ENCODE data around the gene PELI1.
A peak's percentile ranks its signal among the peaks of the same experiment; 100 is the strongest.

PELI1 gene

DNA sequence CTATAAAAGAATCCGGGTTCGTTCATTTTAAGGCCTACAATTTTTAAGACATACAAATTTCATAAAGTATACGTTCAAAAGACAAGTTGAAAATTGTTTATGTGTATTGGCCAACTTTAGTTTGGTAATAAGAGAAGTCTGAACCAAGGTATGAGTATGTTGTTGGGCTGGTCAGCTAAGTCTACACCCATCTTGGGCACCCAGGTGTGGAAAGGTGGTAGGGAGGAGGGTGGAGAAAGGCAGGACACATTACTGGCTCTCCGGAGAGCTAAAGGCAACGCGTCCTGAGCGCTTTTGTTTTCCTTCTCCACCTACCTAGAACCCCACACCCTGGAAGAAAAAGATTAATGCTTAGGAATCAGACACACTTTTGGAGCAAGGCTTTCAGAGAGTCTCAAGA is 899 bp upstream of the PELI1 start:
- Histone ChIP-seq H3K9me3 (ENCODE audit: insufficient read depth, low read depth, low read length) (no peaks in the 10 kb centered on the region), H3K4me1 (ENCODE audit: insufficient read depth, low read length) (peaks cover 18% of the 10 kb centered on the region), H3K27me3 (ENCODE audit: insufficient read depth, low read length) (no peaks in the 10 kb centered on the region), H3K9ac (ENCODE audit: low read depth, low read length) (no peak overlapping the region), H3K27ac (ENCODE audit: low read length) (no peak overlapping the region), H3K4me3 (ENCODE audit: low read length) (no peak overlapping the region), H3K36me3 (ENCODE audit: insufficient read depth, low read depth, low read length) (no peaks in the 10 kb centered on the region)

DNA sequence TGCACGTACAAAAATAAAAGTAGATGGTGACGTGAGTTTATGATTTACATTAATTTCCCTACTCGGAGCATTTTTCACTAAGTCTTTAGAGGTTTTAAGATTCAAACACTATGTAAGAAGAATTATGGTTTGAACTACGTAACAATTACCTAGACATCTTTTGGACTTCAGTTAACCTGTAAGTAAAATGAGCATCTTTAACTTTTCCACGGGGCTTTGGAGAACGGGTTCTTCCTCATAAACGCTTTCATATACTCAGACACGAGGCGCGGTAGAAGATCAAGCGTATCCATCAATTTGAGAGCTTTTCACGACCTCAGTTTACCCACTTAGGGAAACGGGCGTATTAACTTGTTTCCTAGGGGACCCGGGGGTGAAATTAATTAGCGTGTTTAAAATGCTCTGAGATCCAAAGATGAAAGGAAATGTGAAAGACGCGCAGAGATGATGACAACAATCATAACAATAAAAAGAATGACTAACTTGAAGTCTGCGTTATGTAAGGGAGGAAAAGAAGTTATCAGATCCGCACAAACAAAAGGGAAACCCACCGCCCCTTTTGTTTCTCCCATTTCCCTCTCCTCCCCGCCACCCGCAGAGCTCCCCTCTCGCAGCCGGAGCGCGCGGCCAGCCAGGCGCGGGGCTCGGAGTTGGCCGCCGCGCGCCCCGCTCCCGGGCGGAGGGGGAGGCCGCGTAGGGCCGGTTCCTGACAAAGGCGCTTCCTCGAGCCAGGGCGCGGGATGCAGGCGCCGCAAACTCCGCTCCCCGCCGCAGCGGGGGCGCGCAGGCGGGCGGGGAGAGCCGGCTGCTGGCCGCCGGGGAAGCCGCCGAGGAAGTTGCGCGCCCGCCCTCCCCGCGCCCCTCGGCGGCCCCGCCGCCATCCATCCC is 807 bp downstream of the PELI1 start:
- H3K9me3 ChIP-seq (ENCODE audit: insufficient read depth, low read depth, low read length) = no peaks in the 10 kb centered on the region
- H3K4me1 ChIP-seq (ENCODE audit: insufficient read depth, low read length) = peaks cover 18% of the 10 kb centered on the region
- H3K9ac ChIP-seq (ENCODE audit: low read depth, low read length) = peak overlapping the region; percentile 83
- 0 out of 2 replicates have a peak, but pooled peaks cover 5% of the 10 kb centered on the region for H3K36me3 ChIP-seq (ENCODE audit: insufficient read depth, low read depth, low read length)
- peak overlapping the region; percentile 95 for H3K4me3 ChIP-seq (ENCODE audit: low read length)
- H3K27ac ChIP-seq (ENCODE audit: low read length) = no peak overlapping the region
- no peaks in the 10 kb centered on the region for H3K27me3 ChIP-seq (ENCODE audit: insufficient read depth, low read length)

DNA sequence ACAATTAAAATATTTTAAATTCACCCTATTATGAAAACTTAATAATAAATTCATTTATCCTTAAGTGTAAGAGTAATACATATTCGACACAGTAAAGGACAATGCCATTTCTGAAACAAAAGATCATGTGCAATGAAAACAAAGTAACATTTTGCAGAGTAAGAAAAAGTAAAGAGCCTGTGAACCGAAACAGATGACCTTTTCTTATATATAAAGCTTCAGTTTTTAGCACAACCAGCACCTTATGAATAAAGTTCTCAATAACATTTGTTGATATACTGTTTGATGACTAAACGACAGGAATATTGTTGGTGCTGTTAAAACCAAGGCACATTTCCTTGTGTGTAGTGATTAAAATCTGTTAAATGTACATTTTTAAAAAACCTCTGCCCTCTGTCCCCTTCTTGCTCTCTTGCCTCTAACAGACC is 1.5 kb downstream of the PELI1 start:
- Histone ChIP-seq H3K9ac (ENCODE audit: low read depth, low read length) (peak overlapping the region; percentile 83), H3K27me3 (ENCODE audit: insufficient read depth, low read length) (no peaks in the 10 kb centered on the region), H3K27ac (ENCODE audit: low read length) (no peak overlapping the region), H3K36me3 (ENCODE audit: insufficient read depth, low read depth, low read length) (0 out of 2 replicates have a peak, but pooled peaks cover 5% of the 10 kb centered on the region), H3K4me1 (ENCODE audit: insufficient read depth, low read length) (peaks cover 22% of the 10 kb centered on the region), H3K9me3 (ENCODE audit: insufficient read depth, low read depth, low read length) (no peaks in the 10 kb centered on the region), H3K4me3 (ENCODE audit: low read length) (peak overlapping the region; percentile 95)

DNA sequence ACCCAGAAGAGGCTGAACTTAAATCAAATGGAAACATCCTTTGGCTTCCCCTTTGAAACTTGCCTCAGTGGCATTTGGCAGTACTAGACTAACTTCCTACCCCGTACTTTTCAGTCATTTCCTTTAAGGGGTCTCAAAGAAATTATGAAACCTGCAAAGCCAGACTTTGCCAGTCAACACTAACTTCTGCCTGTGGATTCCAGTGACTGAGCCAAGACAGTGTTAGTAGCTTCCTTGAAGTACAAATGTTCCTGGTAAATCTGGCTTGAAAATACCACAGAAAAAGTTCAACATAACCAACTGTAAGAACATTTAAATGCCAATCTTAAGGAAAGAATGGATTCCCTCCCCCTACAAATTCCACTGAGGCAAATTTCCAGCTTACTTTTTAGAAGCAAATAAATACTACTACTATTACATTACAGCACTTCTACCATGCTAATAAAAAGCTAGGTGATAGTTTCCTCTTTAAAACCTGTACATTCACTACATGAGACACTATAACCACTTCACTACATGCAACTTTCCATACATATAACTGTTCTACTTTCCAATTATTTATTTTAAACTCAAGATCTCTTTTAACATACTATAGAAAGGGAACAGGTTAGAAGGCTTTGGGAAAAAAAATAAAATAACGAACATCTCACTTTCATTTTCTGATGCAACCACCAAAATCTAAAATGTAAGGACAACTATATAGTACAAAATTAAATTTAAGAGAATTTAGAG is 2.4 kb downstream of the PELI1 start:
- Histone ChIP-seq H3K27me3 (ENCODE audit: insufficient read depth, low read length) (no peaks in the 10 kb centered on the region), H3K9me3 (ENCODE audit: insufficient read depth, low read depth, low read length) (no peaks in the 10 kb centered on the region), H3K36me3 (ENCODE audit: insufficient read depth, low read depth, low read length) (0 out of 2 replicates have a peak, but pooled peaks cover 5% of the 10 kb centered on the region), H3K9ac (ENCODE audit: low read depth, low read length) (peak overlapping the region; percentile 83; the same call in 1 of the 2 replicates), H3K4me1 (ENCODE audit: insufficient read depth, low read length) (peaks cover 22% of the 10 kb centered on the region), H3K27ac (ENCODE audit: low read length) (no peak overlapping the region), H3K4me3 (ENCODE audit: low read length) (peak overlapping the region; percentile 95)

DNA sequence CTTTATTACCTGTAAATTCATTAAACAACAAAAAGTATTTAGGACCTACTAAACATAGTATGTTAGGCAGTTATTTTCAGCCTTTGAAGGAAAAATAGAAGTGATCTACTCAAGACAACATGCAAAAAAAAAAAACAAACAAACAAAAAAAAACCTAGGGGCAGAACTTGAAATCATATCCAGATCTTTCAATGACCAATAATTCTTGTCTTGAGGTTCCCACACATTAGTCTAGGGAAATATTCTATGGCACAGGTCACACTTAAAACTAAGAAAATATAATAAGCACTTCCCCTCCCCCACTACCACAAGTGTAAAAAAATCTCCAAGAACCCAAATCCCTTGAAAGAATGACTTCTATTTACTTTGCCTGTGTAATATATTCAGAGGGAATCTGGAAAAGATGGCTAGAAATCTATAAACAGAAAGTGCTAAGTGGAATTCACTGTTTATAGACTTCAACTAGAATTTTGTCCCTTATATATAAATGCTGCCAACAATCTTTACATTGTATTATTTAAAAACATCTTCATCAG is 3.5 kb downstream of the PELI1 start:
- no peaks in the 10 kb centered on the region for H3K27me3 ChIP-seq (ENCODE audit: insufficient read depth, low read length)
- no peaks in the 10 kb centered on the region for H3K9me3 ChIP-seq (ENCODE audit: insufficient read depth, low read depth, low read length)
- peaks cover 22% of the 10 kb centered on the region for H3K4me1 ChIP-seq (ENCODE audit: insufficient read depth, low read length)
- no peak overlapping the region for H3K27ac ChIP-seq (ENCODE audit: low read length)
- H3K9ac ChIP-seq (ENCODE audit: low read depth, low read length) = no peak overlapping the region
- 0 out of 2 replicates have a peak, but pooled peaks cover 5% of the 10 kb centered on the region for H3K36me3 ChIP-seq (ENCODE audit: insufficient read depth, low read depth, low read length)
- H3K4me3 ChIP-seq (ENCODE audit: low read length) = 0 out of 2 replicates have a peak overlapping the region, but pooled peaks have one; percentile 95

DNA sequence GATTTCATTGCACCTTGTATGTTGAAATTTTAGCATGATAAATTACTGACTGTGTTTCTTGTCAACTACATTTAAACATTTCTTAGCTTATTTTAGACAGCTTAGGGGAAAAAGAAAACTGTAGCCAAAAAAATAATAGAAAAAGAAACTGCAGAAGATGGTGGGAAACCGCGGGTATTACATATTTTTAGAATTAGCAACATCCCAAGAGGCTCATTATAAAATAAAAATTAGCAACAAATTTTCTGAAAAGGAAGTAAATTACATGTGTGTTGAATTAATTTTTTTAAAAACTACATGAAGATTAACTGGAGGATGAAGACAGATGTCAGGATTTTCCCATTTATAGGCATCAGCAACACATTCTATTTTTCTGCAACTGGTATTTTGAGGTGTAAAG is 4.3 kb downstream of the PELI1 start:
- H3K27ac ChIP-seq (ENCODE audit: low read length) = no peak overlapping the region
- no peak overlapping the region for H3K9ac ChIP-seq (ENCODE audit: low read depth, low read length)
- H3K27me3 ChIP-seq (ENCODE audit: insufficient read depth, low read length) = no peaks in the 10 kb centered on the region
- H3K9me3 ChIP-seq (ENCODE audit: insufficient read depth, low read depth, low read length) = no peaks in the 10 kb centered on the region
- H3K4me1 ChIP-seq (ENCODE audit: insufficient read depth, low read length) = peaks cover 26% of the 10 kb centered on the region
- 0 out of 2 replicates have a peak, but pooled peaks cover 5% of the 10 kb centered on the region for H3K36me3 ChIP-seq (ENCODE audit: insufficient read depth, low read depth, low read length)
- H3K4me3 ChIP-seq (ENCODE audit: low read length) = no peak overlapping the region

DNA sequence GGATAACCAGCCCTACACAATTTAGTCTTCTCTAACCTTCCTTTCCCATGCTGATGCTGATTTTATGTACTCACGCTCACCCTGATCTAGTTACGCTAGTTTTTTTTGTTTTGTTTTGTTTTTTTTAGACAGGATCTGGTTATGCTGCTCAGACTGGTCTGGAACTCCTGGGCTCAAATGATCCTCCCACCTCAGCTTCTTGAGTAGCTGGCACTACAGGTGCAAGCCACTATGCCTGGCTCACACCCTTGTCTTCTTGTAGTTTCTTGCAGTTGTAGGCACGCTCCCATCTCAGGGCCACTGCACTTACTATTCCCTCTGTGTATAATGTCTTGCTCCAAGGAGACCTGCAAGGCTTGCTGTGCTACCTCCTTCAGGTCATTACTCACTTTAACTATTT is 6.2 kb downstream of the PELI1 start:
- H3K4me3 ChIP-seq (ENCODE audit: low read length) = no peak overlapping the region
- no peaks in the 10 kb centered on the region for H3K27me3 ChIP-seq (ENCODE audit: insufficient read depth, low read length)
- peaks cover 28% of the 10 kb centered on the region for H3K4me1 ChIP-seq (ENCODE audit: insufficient read depth, low read length)
- 0 out of 2 replicates have a peak, but pooled peaks cover 5% of the 10 kb centered on the region for H3K36me3 ChIP-seq (ENCODE audit: insufficient read depth, low read depth, low read length)
- H3K9ac ChIP-seq (ENCODE audit: low read depth, low read length) = no peak overlapping the region
- H3K27ac ChIP-seq (ENCODE audit: low read length) = no peak overlapping the region
- H3K9me3 ChIP-seq (ENCODE audit: insufficient read depth, low read depth, low read length) = no peaks in the 10 kb centered on the region

DNA sequence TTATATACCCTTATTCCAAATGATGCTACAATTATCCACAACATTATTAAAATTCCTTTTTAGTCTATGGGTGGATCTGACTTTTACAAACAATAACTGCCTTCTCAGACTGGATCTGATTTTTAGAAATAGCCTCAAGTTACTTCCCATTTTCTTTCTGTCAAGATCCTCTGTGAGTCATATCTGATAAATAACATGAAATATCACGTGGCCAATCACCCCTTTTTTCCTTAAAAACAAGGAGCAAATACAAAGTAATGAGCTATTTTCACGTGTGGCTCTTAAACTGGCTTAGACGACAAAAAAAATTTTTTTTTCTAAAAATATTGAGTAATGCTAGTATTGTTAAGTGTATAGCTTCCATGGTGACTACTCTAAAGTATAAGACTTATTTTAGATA is 6.7 kb downstream of the PELI1 start:
- Histone ChIP-seq H3K4me3 (ENCODE audit: low read length) (no peak overlapping the region), H3K4me1 (ENCODE audit: insufficient read depth, low read length) (peaks cover 31% of the 10 kb centered on the region), H3K9me3 (ENCODE audit: insufficient read depth, low read depth, low read length) (no peaks in the 10 kb centered on the region), H3K27ac (ENCODE audit: low read length) (no peak overlapping the region), H3K27me3 (ENCODE audit: insufficient read depth, low read length) (no peaks in the 10 kb centered on the region), H3K36me3 (ENCODE audit: insufficient read depth, low read depth, low read length) (0 out of 2 replicates have a peak, but pooled peaks cover 5% of the 10 kb centered on the region), H3K9ac (ENCODE audit: low read depth, low read length) (no peak overlapping the region)

DNA sequence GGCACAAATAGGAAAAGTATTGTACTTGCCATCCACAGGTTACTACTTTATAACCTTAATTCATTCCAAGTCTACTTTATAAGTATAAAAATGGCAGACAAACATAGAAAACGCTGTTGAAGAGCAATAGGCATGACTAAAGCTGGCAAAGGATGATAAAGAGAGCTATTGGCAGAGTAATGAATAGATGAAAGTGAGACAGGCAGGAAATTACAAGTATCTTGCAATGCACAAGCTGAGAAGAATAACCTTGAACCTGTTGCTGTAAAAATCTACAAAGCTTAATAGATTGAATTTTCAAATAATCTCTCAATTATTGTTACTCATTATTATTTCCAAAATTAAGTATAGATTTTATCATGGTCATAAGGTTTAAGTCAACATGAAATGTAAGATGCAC is 8.8 kb downstream of the PELI1 start:
- peaks cover 29% of the 10 kb centered on the region for H3K4me1 ChIP-seq (ENCODE audit: insufficient read depth, low read length)
- H3K9ac ChIP-seq (ENCODE audit: low read depth, low read length) = no peak overlapping the region
- 0 out of 2 replicates have a peak, but pooled peaks cover 5% of the 10 kb centered on the region for H3K36me3 ChIP-seq (ENCODE audit: insufficient read depth, low read depth, low read length)
- H3K27ac ChIP-seq (ENCODE audit: low read length) = no peak overlapping the region
- H3K27me3 ChIP-seq (ENCODE audit: insufficient read depth, low read length) = no peaks in the 10 kb centered on the region
- H3K9me3 ChIP-seq (ENCODE audit: insufficient read depth, low read depth, low read length) = no peaks in the 10 kb centered on the region
- H3K4me3 ChIP-seq (ENCODE audit: low read length) = no peak overlapping the region

DNA sequence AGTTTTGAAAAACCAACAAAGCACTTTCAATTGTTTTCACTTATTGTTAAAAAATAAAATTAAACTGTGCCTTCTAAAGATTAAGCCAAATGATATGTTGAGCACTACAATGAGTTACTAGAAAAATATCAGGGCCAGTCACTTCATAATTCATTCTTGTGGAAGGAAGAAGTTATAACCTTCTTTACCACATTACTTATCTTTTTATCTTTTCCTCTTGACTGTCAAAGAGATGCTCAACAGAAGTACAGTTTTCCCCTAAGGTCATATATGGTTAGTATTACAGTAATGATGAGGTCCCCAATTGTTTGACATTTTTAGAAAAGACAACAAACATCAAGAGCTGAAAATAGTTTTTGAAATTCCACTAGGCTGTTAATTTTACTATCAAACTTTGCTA is 9.4 kb downstream of the PELI1 start:
- H3K9me3 ChIP-seq (ENCODE audit: insufficient read depth, low read depth, low read length) = no peaks in the 10 kb centered on the region
- peaks cover 35% of the 10 kb centered on the region for H3K4me1 ChIP-seq (ENCODE audit: insufficient read depth, low read length)
- no peak overlapping the region for H3K27ac ChIP-seq (ENCODE audit: low read length)
- no peaks in the 10 kb centered on the region for H3K27me3 ChIP-seq (ENCODE audit: insufficient read depth, low read length)
- H3K9ac ChIP-seq (ENCODE audit: low read depth, low read length) = no peak overlapping the region
- no peak overlapping the region for H3K4me3 ChIP-seq (ENCODE audit: low read length)
- H3K36me3 ChIP-seq (ENCODE audit: insufficient read depth, low read depth, low read length) = 0 out of 2 replicates have a peak, but pooled peaks cover 5% of the 10 kb centered on the region

DNA sequence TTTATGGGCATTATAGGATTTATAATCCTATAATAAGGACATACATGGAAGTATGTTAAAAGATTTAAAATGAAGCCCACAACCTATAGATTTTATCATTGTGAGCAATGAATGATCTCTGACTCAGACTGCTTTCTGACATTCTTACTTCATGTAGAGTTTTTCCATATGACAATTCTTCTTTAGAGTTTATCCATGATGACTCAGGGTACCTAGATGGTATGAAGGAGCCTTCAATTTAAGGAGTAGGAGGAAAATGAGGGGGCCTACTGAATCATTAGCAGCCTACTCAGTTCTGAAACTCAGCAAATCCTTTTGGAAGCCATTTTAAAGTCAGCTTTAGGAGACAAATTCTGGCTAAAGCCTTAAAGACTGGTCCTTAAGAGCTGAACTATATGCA is 10.4 kb downstream of the PELI1 start:
- Histone ChIP-seq H3K9me3 (ENCODE audit: insufficient read depth, low read depth, low read length) (no peaks in the 10 kb centered on the region), H3K4me3 (ENCODE audit: low read length) (no peak overlapping the region), H3K9ac (ENCODE audit: low read depth, low read length) (no peak overlapping the region), H3K27me3 (ENCODE audit: insufficient read depth, low read length) (no peaks in the 10 kb centered on the region), H3K4me1 (ENCODE audit: insufficient read depth, low read length) (peaks cover 44% of the 10 kb centered on the region), H3K36me3 (ENCODE audit: insufficient read depth, low read depth, low read length) (no peaks in the 10 kb centered on the region), H3K27ac (ENCODE audit: low read length) (no peak overlapping the region)
